ENCODE data around the gene HSPA9. TPM values are rescaled to one million over a fixed set of nuclear protein-coding genes. Genes with fewer than 3 reads are reported as not detected.

The HSPA9 gene
- 297 and 407 TPM in 2 replicates for total RNA-seq

- peak; percentile 99 for DNase-seq (ENCODE audit: low read depth, low spot score)
Observed at GRCh38 chr5:138575194-138576015, at the start of gene HSPA9. TSS of gene HSPA9 (minus strand) at chr5:138575401. CDS start at chr5:138575318, 83 bp downstream.

- DNase-seq (ENCODE audit: low read depth, low spot score), result no peak
Observed at GRCh38 chr5:138623053-138623452, 47.9 kb upstream of the HSPA9 start.

- no peak for DNase-seq (ENCODE audit: low read depth, low spot score)
Observed at GRCh38 chr5:138622051-138622450, 46.9 kb upstream of the HSPA9 start.

DNA sequence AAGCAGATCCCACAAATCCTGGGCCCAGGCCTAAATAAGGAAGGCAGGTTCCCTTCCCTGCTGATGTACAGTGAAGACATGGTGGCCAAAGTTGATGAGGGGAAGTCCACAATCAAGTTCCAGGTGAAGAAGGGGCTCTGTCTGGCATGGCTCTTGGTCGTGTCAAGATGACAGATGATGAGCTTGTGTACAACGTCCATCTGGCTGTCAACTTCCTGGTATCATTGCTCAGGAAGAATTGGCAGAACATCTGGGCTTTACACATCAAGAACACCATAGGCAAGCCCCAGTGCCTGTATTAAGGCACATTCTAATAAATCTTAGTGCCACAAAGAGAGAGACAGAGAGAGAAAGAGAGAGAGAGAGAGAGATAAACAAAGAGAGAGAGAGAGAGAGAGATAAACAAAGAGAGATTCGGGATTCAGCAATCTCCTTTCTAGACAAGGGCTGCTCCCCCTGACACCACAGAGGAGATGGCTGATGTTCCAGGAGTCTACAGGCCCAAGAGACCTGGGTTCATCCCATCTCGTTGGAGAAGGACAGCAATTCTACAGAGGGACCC is 45.5 kb upstream of the HSPA9 start:
- no peak for DNase-seq (ENCODE audit: low read depth, low spot score)

DNA sequence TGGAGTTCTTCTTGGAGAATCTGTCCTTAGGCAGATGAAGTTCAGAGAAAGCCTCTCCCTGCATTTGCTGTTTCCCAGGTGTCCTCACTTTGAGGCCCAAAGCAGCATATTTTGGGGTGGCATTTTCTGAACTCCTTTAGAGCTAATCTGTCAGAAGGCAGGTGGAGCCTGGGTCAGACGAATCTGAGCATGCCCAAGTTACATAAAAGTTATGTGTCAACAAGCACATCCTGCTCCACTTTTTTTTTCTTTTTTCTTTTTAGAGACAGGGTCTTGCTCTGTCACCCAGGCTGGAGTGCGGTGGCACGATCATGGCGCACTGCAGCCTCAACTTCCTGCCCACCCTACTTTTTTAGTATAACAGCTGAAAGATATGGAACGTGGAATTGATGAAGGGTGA is 41.3 kb upstream of the HSPA9 start:
- DNase-seq (ENCODE audit: low read depth, low spot score), result no peak

DNA sequence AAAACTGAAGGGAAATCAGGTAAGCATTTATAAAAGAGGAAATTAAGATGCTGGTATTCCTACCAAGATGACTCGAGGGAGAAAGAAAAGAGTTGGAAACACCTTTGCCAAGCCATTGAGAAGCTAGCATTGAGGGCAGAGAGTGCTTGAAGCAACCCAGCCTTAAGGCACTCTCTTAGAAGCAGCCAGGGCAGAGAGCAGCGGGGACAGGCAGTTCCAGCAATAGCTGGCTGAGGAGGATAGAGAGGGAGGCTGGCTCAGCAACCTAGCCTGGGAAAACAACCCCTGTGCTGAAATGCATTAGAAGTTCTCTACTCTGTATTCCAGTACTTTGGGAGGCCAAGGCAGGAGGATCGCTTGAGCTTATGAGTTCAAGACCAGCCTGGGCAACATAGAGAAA is 40.3 kb upstream of the HSPA9 start:
- DNase-seq (ENCODE audit: low read depth, low spot score), result no peak

GRCh38 chr5:138611678-138612218 is 36.5 kb upstream of the HSPA9 start:
- no peak for DNase-seq (ENCODE audit: low read depth, low spot score)

DNA sequence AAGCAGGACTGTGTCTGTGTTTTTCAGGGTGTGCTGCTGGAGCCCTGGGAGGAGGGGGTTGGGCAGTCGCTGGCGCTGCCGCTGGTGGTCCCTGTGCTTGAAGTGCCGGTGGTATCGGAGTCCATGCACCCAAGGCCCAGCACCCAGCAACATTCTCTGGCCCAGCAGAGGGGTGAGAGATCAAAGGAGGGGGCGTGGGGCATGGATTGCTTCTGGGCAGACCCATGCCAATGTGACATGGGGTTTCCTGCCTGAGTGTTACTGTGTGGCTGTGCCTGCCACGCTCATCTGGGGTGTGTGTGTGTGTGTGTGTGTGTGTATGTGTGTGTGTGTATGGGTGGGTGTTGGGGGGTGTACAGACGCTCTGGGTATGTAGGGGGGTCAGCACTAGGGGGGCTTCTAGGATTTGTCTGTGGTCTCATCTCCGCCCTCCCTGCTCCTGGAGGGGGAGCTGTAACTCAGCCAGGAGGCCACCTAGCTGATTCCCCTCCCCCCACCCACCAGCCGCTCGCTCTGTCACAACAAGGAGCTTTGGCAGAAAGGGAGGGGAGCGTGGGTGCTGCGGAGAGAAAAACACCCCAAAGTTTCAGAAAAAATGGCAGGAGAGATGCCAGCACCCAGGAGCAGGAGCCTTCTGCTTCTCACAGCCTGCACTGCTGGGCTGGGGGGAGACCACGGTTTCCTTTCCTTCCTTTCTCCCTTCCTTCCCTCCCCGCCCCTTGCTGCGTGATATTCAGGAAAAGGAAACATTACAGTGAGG is 35.9 kb upstream of the HSPA9 start:
- DNase-seq (ENCODE audit: low read depth, low spot score), result no peak

DNA sequence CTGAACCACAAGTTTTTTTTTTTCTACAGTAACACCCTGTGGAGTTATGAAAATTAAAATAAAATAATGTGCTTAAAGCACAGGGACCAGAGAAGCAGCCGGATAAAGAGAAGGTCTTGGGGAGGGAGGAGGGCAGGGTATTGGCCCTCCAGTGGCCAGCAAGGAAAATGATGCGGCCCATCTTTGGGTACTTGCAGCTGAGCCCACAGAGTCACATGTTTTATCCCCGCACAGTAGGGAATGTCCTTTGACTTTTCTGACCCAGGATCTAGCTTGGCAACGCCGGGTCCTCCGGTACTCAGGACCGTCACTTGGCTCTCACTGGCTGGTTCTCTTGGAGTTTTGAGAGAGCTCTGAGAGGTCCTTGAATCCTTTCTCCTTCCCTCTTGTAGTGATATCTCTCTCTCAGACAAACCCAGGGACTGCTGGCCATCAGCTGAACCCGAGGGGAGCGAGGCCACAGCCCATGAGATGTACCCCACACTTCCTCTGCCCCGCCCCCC is 35.3 kb upstream of the HSPA9 start:
- no peak for DNase-seq (ENCODE audit: low read depth, low spot score)

GRCh38 chr5:138606378-138607064 is 31.3 kb upstream of the HSPA9 start:
- DNase-seq (ENCODE audit: low read depth, low spot score), result no peak

- no peak for DNase-seq (ENCODE audit: low read depth, low spot score)
Observed at GRCh38 chr5:138605254-138605972, 30.2 kb upstream of the HSPA9 start.

DNA sequence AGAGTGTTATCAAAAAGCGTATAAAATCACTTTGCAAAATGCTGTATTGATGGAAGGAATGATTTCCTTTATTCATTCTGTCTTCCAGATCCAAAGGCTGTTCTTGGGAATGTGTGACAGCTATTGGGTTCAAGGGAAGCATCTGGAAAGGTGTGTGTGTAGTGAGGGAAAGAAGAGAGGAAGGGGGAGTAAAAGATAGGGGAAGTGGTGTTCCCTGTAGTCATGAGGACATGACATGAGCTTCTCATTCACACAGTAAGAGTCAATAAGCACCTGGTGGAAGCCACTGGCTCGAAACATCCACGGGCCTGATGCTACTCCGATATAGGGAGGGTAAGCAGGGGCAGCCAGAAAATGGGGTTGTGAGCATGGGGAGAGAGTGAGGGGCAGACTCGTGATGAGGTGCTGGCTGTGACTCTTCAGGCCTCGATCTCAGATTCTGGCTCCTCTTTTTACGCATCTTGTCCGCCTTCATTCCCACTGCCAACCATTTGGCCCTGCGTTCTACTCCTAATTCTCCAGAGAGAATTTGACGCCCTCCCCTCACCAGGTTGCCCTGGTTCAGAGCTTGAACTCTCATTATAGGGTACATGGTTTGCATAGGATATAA is 29.1 kb upstream of the HSPA9 start:
- no peak for DNase-seq (ENCODE audit: low read depth, low spot score)

DNA sequence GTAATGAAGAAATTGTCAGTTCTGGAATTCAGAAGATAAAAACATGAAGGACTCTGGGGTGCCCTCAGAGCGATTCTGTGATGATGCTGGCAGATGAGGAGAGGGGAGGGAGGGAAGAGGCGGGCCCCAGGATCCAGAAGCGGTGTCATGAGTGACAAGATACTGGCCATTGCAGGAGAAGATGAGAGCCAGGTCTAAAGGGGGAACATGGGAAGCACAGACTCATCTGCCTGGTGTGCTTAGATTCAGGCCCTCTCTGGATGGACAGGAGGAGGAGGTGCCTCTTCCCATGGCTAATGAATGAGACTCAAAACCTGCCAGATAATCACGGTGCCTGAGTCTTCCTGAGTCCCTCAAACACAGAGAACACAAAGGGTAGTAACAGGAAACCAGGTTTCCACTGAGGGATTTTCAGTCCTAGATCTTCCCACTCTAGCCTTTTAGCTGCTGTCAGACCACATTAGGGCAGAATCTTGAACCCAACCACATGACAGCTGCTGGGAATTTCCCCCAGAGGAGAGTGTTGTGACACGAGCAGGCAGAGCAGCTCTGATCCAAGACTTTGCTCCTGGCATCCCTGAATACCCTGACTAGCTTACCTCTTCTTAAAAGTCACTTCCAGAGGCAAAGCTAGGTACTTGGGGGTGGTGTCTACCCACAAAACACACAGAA is 28.2 kb upstream of the HSPA9 start:
- DNase-seq (ENCODE audit: low read depth, low spot score), result no peak

- no peak for DNase-seq (ENCODE audit: low read depth, low spot score)
Observed at GRCh38 chr5:138602371-138603000, 27.3 kb upstream of the HSPA9 start.

DNA sequence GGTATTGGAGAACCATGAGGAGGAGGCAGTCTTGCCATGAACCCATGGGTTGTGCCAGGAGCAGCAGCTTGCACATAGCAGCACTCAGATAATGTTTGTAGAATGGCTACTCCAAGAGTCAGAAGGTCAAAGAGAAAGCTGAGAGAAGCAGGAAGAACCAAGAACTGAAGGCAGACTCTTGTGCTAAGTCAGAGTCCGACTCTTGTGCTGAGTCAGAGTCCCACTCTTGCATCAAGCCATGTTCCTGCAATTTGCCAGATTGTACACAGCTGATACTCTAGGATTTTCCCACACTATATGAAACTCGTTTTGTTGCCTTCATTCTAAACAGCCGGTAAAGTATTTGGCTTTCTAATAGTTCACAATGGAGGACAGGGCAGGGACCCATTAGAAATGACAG is 26.2 kb upstream of the HSPA9 start:
- DNase-seq (ENCODE audit: low read depth, low spot score), result peak; percentile 22

- no peak for DNase-seq (ENCODE audit: low read depth, low spot score)
Observed at GRCh38 chr5:138600446-138600845, 25.2 kb upstream of the HSPA9 start.

DNA sequence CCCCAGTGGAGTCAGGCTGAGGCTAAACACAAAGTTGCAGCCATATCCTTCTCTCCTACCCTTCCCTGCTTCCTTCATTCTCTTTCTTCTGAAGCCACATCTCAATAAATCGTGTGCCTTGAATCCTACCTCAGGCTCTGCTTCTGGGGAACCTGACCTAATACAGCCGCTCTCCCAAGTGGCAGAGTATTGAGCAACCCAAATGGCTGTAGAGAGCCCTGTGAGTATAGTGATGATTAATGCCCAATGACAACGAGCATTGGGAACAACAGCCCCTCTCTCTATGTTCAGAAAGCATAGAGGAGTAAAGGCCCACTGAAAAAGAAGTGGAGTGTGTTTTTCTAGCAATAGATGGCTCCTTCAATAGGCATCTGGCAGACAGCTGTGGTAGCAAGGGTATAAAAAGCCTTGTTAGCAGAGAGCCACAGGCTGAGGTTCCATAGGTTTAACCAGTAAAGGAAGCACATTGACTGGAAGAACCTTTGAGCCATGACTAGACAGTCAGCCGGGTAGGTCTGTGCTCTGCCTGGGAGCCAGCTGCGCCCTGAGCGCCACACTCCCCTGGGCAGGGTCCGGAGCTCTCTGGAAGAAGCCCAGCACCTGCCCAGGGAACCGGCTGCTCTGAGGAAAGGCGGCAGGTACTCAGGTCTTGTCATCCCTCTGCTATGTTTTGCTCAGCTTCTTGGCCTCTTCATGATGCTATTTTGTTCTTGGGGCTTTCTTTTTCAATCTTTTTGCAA is 22.6 kb upstream of the HSPA9 start:
- no peak for DNase-seq (ENCODE audit: low read depth, low spot score)

DNA sequence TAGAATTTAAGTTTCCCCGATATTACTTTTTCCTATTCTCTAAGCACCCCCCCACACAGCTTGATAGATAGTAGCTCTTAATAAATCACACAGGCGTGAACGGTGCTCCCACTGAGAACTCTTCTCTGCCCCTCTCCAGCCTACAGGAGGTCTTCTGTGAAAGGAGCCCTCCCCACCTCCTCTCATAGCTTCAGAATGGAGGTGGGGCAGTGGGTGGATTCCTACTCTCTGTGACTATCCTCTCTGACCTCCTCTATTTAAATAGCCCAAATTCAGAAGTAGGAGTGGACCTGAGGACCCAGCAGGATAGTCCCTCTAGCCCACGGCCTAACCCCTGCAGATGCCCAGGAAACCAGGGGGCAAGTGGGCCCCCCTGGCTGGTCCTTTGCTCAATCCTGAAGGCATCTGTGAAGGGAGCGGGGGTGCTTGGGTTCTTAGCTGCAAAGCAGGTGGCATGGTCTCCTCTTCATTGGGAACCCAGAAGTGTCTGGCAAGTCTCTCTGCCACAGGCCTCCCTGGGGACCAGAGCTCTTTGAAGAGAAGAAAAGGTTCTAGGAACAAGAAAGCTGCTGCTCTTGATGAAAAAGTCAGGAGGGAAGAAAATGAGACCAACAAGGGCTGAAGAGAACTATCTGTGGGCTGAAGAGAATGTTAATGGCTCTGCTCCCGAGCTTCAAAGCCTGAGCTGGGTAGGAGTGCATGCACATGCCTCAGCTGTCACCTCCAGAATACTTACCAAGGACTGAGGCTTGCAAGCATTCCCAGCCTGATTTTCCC is 21.1 kb upstream of the HSPA9 start:
- no peak for DNase-seq (ENCODE audit: low read depth, low spot score)

All from pulmonary artery endothelial cell (primary cell).